GM18868 (cell line): ENCODE measurements around the gene TGFBR2.

Source experiments
- ATAC-seq: cut with Tn5 transposase; IDR thresholded peaks from one replicate; pipeline ENCODE4 v1.9.1; 2021; ENCODE audit warnings: mild to moderate bottlenecking, moderate library complexity; ENCODE audit not compliant: unreplicated experiment

The TGFBR2 gene

DNA sequence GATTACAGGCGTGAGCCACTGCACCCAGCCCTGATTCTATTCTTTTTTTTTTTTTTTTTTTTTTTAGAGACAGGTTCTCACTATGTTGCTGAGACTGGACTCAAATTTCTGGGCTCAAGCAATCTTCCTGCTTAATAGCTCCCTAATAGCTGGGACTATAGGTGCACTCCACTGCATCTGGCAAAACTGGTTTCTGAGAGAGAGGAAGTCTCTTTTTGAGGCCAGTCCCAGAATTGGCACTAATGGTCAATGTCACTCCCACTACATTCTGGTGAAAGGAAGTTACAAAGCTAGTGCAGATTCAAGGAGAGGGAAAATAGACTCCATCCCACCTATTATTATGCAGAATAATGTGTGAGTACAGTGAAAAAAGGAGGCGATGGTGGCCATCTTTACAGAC, 5.8 kb upstream of the TGFBR2 start:
- no peak for ATAC-seq

DNA sequence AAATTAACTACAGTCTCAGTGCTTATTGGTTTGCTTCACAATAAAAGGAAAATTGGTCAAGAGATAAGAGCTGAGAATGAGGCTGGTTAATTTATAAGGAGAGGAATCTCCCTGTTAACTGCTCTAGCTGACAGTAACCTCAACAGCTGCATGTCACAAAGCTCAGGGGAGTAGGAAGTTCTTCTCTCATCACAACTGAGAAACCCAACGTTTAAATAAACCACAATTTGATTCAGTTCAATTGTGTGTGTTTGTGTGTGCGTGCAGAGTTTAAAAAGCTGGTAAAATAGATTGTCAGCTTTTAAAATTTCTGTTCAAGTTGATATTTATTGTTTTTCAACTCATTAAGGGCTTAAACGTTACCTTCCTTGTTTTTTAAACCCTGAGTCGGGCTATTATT, 3.5 kb upstream of the TGFBR2 start:
- ATAC-seq: no peak

DNA sequence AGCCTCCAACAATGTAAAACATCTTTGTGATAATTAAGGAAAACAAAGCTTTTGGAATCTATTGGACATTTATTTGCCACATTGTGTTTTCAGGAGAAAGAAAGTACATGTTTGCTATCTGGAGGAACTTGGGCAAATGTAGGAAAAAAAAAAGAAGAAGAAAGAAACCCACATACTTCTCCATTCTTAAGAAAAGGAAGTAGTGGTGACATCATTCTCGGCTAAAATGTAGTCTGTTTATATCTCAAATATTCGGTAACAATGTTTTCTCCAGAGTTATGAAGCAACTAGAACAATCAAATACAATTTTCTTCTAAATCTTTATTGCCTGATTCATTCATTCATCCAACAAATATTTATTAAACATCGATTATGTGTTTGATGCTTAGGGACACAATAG, 2.3 kb upstream of the TGFBR2 start:
- no peak for ATAC-seq

DNA sequence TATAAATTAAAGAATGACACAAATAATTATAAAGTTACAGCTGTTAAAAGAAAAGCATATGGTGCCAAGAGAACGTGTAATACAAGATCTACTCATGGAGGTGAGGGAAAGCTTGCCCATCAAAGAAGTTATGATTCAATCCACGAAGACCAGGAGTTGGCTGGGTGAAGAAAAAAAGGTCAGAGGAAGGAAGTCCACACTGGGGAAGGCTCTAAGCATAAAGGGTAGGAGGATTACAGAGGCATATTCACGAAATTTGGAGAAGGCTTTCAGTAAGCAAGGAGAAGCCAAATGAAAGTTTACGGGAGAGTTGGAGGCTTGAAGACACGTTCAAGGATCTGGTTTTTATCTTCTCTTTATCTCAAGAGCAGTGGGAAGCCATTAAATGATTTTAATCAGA, 1.8 kb upstream of the TGFBR2 start:
- ATAC-seq: no peak

DNA sequence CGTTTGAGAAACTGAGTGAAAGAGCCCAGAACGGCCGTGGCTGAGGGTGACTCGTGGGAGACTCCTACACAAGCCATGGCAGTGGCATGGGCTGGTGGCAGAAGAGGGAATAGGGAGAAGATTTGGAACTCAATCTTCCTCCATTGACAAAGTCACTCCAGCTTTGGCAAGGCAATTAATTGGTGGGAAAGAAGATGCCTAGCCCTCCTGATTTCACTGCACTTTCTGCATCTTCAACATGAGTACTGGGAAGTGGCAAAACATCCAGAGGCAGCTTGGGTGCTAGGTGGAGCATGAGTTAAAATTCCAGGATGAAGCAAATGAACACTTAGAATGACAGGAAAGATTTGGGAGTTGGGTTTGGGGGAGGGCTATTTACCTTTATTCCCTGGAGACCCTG, 1.4 kb upstream of the TGFBR2 start:
- ATAC-seq: no peak

DNA sequence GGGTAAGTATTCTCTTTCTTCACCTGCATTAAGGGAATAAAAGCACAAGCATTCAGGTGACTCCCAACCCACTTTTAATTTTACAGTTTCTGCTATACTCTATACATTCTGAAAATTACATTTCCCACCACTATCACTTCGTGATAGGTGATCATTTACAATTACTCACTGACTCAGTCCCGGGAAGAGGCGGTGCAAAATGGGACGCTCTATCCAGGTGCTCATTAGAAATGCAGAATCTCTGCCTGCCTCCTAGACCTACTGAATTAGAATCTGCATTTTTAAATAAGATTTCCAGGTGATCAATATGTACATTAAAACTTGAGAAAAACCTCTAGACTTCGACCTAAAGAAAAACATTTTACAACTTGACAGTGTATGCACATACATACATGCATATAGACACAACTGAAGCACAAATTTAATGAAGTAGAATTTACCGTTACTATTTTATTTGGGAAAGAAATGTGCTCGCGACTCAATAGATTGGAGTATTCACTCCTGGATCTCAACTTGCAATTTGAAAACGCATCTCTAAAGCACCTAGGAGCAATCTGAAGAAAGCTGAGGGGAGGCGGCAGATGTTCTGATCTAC, 598 bp upstream of the TGFBR2 start:
- ATAC-seq: no peak

DNA sequence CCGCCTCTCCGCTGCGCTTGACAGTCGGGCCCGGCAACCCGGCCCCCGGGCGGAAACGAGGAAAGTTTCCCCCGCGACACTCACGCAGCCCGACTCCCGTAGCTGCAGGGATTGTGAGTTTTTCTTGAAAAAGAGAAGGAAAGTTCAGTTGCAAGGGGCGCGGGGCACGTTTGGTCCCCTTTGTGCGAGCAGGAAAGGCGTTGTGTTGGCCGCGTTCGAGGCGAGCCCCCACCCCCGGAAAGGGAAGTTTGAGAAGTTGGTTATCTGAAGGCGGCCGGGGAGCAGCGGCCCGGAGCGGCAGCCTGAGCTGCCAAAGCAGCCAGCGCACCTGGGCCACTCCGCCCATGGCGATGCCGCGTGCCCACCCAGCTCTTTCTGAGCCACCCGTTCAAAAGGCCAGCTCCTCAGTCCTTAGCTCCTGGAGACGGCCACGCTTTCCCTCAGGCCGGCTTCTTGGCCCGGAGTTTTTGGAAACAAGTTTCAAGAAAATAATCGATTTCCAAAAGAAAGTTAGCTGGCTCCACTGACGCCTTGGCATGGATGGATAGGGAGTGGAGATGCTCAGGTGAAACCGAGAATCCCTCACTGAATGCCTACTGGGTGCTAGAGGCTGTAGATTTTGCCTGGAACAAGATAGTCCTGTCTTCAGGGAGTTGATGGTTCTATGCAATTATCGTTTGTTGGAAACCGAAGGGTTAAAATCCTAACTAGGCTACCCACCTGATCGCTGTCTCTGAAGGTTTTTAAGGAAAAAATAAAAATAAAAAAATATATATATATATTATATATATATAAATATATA, 832 bp downstream of the TGFBR2 start:
- ATAC-seq: peak; percentile 59

DNA sequence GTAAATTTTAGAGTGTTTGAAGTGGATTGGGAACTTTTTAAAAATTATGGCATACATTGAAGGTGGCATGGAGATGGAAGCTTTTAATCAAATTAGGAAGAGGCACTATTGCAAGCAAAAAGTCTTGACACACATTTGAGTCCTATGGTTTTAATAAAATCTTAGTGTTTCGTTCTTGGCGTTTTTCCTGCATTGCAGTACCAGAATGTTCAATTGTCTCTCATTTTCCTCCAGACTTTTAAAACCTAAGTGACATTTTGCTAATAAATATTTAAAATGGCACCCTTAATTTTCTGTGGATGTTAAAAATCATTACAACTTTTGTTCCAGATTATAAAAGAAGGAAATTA, 2.2 kb downstream of the TGFBR2 start:
- no peak for ATAC-seq

DNA sequence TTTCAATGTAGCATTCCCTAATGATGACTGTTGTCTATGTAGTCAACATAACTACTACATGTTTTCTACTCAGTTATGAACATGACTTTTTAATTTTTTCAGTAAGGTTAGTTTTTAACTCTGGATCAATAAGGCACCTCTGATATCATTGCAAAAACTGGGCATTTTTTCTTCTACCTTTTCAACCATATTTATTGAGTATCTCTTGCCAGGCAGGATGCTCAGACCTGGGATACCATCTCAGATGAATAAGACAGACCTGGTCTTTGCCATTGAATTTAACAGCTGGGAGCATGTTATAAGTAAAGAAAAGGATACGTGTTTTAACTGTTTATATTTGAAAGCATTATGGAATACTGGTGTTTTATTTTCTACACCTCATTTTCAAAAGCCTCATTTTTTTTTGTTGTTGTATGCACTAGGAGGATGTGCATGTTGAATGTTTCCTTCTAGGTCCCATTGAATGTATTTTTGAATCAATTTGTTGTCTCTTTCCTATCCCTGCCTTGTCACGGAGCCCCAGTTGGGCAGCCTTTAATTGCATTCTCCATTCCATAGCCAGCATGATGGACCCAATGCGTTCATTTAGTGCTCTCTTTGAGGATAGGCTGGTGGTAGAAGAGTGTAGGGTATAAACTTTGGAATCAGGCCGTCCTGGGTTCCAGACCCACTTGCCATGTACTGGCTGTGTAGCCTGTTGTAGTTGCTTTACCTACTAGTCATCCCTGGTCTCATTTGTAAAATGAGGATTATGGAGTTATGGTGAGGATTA, 3.7 kb downstream of the TGFBR2 start:
- ATAC-seq: no peak

DNA sequence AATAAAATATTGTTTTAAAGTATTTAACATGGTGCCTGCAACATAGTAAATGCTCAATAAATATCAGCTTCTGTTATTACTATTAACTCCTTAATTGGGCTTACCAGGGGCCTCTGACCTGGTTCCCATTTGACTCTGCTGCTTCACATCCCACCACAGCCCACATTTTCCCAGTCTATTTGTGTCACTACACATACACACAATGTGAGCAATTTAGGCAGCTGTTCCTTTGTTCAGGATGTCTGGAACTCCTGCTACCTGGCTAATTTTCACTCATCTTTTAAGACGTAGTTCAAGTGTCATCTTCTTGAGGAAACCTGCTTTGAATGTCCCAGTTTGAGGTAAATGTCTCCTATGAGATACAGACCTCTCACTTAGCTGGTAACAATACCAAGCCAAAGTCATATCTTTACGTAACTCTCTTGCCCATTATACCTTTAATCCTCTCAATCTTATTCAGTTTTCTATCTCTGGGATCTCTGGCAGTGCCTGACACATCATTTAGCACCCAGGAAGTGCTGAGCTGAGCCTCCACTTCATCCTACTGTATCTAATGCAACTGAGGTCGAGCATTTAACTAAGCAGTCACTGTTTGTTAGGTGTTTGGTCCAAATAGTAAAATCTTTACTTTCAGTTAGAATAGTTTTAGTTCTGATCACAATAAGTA, 4.4 kb downstream of the TGFBR2 start:
- ATAC-seq: no peak

DNA sequence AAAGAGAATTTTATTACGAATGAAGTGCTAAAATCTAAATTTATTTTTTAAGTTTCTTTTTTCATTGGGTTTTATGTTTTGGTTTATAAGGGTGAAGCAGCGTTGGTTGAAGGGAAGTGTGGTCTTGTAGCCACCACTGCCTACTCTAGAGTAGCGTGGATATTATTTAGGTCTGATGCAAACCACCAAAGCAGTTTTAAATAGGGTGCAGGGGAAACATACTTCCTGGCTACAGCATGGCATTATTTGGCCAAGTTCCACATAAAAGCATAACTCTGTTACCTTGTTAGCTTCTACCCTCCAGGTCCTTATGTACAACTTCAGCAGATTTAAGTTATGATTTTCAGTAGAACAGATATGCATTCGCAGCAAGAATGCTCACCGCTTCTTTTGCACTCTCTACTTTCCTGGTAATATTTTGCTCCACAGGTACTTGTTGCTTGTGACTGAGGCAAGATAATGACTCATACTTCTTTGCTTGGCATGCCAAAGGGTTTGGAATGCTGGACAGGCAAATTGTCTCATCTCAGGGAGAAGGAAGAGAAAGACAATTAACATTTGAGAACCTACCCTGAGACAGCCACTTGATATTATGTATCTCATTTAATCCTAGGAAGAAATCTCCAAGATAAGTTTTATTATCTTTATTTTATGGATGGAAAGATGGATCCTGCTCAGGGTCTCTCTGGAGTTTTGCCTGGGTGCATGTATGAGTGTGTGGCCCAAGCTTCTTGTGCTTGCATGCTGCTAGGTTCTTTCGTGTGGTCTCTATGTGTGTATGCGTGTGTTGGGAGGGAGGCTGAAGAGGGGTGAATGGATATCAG, 5.4 kb downstream of the TGFBR2 start:
- ATAC-seq: no peak

DNA sequence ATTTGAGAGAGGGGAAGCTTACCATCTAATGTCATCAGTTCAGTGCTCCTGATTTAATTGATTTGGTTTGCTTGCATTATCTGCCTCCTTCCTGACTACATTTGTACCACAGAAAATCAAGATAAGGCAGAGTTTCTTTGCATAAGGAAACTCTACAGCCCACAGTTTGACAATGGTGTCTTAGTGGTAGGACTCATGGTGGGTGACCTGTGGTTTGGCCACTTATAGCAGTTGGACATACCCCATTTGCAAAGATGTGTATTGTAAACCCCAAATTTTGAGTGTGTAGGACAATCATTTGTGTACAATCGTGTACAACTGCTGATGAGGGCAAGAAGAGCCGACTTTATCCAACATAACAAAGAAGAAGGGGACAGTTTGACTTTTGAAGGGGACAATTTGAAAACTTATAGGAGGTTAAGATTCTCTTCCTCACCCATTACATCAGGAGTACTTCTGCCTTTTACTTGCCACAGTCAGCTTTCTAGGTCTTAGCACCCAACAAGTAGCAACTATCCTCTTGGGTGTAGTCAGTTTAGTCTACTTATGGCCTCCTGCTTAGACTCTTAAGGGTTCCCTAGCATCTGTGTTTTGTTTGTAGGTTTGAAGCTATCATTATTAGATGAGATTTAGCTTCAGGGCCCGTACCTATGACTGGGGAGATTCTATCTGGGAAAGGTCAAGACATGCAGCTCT, 6.2 kb downstream of the TGFBR2 start:
- ATAC-seq: no peak

DNA sequence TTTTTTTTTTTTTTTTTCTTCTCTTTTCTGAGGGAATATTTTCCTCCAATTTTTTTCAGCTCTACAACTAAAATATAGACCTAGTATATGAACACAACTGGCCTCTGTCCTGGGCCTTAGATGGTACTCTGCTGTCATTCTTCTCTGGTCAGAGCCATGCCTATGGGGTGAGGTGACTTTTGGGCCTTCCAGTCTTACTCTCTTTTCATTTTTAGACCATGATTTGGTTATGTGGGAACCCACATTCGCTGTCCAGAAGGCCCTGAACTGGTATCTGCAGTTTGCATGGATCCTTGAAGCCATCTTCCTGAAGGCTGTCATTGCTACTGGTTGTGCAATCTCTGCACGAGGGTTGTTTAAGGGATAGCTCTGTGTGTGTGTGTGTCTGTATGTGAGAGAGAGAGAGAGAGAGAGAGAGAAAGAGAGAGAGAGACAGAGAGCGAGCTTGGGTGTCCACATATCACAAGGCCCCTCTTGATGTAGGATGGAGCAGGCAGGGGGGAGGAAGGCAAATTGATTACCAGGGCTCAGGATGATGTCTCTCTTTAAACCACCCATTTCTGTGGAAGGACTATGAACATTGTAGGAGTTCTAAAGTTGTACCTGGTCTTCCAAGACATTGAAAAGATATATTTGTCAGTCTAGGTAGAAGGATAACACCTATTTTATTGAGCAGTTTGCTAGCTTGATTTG, 6.9 kb downstream of the TGFBR2 start:
- no peak for ATAC-seq

DNA sequence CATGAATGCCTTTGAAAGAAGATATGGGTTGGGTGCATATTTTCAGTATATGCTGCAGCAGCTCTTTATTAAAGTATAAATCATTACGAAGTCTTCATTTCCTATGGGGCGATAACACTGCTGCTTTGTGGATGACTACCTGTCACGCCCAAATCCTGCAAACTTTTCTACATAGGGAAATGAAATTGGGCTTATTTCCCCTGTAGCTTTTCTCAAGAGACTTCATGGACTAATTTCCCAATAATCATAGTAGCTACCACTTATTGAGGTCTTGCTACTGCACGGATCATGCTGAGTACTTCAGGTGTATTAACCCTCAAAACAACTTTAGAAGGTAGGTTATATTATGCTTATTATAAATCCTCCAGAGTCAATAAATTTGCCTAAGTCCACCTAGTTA, 8.0 kb downstream of the TGFBR2 start:
- ATAC-seq: no peak

DNA sequence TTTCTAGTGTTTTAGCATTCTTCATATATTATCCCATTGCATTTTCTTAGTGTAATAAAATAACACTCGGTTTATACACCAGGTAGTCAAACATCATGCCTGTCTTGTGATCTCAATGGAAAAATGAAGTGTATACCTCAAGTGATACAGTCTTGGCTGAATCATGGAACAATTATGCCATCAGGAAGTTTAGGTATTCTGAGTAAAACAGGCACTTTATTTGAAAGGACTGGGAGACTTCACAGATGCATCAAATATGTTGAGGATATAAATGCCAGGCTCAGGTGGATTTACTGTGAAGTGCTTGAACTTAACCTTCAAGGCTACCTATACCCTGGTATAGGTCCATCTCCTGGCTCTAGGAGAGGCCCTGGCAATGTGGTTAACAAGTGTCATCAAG, 8.5 kb downstream of the TGFBR2 start:
- no peak for ATAC-seq

DNA sequence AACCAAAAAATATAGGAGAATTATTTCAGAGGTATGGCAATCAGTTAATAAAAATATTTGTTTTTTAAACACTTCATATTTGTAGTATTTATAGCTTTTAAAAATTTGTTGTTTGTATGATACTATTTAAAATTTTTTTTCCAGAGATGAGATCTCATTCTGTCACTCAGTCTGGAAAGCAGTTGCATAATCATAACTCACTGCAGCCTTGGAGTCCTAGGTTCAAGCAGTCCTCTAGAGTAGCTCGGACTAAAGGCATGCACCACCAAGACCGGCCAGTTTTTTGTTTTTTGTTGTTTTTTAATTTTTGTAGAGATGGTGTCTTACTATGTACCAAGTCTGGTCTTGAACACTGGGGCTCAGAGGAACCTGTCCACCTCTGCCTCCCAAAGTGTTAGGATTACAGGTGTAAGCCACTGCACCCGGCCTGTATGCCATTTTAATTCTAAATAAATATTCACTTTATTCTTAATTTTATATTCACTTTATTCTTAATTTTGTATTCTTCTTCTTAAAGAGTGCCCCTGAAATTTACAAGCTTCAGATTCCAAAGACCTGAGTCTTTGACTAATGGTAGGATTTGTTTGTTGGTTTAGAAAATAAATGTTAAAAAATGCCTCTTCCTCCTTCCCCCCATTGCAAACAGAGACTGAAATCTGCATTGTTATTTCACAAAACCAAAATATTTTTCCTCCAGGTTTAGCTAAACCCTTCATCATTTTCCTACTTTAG, 9.4 kb downstream of the TGFBR2 start:
- ATAC-seq: no peak

DNA sequence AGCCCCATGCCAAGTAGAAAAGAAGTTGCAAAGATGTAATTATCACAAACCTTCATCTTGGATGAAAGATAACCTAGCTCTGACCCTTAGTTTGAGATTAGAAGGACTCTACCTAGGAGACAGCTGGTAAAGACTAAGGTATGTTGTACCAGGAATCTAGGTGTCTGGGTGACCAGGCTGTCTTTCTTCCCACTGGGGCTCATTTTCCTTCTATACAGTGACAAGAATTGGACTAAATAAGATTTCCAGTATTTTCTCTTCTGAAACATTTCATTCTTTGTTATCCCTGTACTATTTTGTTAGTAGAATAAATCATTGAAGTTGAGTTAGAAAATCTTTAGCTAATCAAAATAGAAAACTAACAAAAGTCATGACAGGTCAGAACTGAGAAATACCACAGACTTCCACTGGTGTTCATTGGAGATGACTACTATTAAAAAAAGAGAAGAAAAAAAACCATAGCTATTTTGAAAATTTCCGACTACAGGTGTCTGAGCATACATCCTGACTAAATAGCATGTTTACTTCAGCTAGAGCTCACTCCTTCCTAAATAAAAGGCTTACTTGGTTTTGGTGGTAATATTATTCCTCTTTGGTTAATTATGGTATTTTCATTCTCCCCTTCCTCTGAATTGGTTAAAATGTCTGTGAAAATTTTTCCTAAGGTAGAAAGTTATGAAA, 10.1 kb downstream of the TGFBR2 start:
- ATAC-seq: no peak

DNA sequence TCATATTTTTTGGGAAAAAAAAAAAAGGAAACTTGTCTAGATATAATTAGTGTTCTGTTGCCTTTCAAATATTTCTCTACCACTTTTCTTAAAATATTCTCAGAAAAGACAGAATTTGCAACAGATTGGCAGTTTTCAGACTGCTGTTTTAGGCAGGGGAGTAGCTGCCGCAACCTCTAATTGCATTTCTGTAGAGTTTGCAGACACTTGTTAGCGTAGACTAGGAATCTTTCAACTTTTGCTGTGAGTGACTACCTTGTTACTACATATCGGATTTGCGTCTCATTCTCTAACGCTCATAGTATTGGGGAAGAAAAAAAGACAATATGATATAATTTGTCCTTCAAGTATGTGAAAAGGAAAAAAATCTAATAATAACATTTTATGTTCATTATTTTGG, 10.7 kb downstream of the TGFBR2 start:
- no peak for ATAC-seq
